NK-92 (cell line): Measurements from ENCODE around the gene ANGPTL1.

Experiments
- DNase-seq: peaks from one replicate; lab custom pipeline; 2025; ENCODE audit not compliant: unreplicated experiment; lab: John Stamatoyannopoulos, UW

Gene ANGPTL1, protein sequence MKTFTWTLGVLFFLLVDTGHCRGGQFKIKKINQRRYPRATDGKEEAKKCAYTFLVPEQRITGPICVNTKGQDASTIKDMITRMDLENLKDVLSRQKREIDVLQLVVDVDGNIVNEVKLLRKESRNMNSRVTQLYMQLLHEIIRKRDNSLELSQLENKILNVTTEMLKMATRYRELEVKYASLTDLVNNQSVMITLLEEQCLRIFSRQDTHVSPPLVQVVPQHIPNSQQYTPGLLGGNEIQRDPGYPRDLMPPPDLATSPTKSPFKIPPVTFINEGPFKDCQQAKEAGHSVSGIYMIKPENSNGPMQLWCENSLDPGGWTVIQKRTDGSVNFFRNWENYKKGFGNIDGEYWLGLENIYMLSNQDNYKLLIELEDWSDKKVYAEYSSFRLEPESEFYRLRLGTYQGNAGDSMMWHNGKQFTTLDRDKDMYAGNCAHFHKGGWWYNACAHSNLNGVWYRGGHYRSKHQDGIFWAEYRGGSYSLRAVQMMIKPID

DNA sequence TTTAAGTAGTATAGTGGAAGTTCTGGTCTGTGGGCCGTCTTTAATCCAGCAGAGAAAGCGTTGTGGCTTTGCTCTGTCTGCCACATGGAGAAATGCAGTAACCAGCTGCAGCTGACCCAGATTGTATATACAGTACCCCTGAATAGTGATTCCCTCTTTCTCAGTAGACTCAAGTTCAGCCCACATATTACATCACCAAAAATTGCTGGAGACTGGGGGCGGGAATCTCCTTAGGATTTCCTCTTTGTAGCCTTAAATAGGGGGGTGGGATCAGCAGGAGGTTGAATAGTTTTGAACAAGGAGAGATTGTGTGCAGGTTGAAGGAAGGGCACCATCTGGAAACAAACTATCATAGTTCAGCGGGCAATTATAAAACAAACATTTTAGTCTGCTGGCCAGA lies at the start of gene ANGPTL1:
ANGPTL1 (minus strand) TSS at position 134 of the 400 bp plus-strand sequence. CDS start 5,301 bp downstream, outside the sequence.
- DNase-seq: no peak

DNA sequence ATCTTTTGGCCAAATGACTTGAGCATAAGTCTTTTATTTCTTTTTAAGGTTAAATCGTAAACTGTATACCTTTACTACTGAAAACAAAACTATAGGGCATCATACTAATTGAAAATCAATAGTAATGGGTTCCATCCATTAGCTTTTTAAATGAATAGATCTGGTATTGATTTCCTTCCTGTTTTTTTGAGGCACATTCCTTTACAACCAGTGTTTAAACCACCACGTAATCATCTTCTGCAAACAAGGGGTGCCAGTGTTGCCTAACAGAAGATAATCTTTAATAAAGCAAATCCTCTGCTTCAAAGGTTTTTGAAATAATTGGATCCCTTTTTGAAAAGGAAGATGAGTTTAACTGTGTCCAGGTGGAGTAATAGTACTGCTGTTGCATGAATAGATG lies 48.7 kb upstream of the ANGPTL1 start:
- DNase-seq: no peak

DNA sequence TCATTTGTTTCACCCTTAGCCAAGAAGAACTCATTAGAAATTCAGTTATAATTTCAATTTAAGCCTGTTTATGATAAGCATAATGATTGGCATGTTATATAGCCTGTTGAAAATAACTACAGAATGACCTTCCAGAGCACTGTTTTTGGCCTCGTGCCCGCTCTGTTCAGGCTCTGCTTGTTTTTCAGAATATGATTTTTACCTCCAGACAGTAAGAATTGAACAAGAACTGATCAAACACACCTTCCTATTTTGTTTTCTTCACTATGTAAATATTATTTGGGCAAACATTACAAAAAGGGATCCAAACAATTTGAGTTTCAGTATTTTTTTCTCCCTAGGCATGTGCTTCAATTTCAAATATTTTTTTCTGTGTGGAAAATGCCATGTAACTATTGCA lies 48.1 kb upstream of the ANGPTL1 start:
- DNase-seq: no peak

DNA sequence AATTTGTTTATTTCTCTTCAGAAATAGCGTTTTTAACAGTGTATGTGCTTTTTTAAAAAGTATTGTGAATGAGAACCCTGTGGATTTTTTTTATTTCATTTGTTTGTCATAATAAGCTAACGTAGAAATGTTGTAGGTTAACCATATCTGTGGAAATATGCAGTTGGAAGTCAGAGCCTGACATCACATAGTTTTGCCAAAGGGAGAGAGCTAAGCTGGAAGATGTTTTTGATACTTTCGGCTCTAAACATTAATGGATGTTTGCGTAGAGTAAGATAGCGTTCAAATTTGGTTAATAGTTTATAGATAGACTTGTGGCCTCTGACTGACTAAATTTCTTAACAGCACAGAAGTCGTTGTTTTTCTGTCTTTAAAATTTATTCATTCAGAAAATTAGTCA lies 47.4 kb upstream of the ANGPTL1 start:
- no peak for DNase-seq

DNA sequence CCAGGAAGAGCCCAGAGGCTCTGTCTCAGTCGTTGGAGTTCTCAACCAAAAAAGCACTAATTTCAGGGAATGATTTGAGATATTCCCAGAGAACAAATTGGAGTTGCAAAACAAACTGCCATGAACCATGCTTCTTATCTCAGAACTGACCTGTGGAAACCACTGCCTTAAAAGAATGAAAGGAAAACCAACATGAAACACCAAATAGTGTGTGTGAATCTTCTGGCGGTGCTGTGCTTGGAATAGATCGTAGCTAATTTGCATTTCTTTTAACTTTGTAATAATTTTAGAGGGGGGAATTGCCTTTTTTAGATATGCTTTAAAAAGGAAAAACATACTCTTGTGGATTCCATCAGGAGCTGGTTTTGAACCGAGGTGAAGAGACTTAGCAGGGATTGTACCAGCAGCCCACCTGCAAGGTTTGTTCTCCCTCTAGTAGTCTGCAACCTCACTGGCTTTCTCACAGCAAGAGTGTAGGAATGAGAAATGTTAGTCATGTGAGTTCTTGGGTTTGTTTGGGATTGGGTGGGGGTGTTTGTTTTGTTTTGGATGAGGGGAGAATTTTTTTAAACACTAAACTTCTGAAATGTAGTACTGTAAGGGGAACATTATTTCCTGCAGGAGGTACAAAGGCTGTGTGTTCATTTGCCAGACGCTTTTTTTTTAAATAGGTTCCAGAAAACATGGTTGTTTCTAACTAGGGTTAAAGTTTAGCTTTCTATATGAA lies 45.7 kb upstream of the ANGPTL1 start:
- DNase-seq: no peak

DNA sequence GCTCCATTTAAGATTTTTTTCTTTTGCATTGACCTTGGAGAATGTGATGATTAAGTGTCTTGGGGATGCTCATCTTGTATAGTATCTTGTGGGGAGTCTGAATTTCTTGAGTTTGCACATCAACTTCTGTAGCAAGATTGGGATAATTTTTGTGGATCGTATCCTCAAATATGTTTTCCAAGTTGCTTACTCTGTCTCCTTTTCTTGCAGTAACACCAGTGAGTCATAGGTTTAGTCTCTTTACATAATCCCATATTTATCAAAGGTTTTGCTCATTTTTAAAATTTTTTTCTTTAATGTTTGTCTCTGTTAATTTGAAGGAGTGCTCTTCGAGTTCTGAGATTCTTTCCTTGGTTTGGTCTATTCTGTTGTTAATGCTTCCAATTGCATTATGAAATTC lies 41.7 kb upstream of the ANGPTL1 start:
- DNase-seq: no peak

DNA sequence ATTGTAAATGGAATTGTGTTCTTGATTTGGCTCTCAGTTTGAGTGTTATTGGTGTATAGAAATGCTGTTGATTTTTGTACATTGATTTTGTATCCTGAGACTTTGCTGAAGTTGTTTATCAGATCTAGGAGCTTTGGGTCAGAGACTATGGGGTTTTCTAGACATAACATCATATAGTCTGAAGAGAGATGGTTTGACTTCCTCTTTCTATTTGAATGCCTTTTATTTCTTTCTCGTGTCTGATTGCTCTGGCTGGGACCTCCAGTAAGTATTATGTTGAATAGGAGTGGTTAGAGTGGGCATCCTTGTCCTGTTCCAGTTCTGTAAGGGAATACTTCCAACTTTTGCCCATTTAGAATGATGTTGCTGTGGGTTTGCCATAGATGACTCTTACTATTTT lies 39.1 kb upstream of the ANGPTL1 start:
- no peak for DNase-seq

DNA sequence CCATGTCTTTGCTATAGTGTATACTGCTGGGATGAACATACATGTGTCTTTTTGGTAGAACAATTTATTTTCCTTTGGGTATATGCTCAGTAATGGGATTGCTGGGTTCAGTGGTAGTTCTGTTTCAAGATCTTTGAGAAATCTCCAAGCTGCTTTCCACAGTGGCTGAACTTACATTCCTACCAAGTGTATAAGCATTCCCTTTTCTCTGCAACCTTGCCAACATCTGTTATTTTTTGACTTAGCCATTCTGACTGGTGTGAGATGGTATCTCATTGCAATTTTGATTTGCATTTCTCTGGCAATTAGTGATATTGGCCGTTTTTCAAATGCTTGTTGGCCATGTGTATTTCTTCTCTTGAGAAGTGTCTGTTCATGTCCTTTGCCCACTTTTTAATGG lies 37.5 kb upstream of the ANGPTL1 start:
- DNase-seq: no peak

DNA sequence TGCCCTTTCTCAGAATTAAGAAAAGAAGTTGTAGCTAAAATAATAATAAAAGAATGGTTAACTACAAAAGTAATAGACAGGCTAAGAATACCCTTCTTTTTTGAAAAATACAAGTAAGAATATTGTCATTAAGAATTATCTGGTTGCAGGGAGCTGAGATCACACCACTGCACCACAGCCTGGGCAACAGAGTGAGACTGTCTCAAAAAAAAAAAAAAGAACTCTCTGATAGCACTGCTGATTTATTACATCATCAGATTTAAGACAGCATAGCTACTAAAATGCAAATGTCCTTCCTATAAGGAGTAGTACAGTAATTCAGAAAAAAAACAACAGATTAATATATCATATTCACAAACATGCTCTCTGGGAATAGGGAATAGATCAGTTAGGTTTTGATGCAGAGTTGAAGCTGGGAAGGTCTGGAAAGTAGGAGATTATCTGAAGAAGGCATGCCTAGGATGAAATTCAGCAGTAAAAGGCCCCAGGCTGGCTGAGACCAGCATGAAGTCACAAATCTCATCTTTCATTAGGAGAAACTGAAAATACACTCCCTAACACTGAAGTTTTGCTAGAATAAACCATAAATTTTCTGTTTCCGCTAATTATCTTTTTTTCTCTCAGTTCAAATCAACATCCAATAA lies 30.7 kb upstream of the ANGPTL1 start:
- no peak for DNase-seq

DNA sequence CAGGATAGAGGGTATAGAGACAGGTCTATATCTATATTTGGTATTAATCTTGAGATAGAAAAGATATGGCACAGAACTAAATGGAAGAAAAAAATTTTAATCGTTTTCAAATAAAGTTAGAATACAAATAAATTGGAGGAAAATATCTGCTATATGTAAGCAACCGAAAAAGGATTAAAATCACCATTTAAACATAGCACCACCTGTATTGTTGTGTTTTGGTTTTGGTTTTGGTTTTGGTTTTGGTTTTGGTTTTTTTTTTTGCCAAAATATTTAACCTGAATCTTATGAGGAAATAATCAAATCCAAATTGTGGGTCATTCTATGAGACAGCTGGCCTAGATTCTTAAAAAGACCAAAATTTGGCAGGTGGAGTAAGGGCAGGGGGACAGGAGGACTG lies 28.5 kb upstream of the ANGPTL1 start:
- no peak for DNase-seq

DNA sequence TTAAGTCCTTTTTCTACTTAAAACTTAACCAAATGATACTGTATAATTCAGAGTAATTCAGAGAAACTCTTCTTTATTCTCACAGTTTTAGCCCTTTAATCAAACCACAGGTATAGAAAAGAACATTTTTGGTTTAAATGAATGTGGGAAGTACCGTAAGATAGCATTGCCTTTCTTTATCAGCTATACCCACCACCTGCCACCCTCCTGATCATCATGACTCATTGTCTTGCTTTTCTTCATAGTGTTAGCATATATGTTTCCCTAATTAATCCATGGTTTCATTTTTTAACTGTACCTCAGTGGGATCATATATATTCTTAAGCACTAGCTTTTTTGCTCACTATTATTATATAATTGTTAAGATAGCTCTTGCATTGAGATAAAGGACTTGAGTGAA lies 27.5 kb upstream of the ANGPTL1 start:
- no peak for DNase-seq

DNA sequence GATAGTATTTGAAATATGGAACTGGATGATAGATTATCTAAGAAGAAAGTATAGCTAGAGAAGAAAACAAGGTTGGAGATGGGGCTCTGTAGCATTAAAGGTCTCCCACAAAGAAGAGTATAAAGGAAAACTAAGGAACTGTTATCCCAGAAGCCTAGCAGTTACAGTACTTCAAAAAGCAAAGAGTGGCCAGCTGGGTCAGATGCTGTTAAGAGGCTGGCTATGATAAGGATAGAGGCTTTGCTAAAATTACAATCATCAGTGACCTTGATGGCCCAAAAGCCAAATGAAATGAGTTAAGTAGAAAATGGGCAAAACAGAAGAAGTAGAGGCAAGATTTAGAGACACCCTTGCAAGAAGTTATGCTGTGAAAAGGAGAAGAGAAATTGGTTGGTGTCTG lies 25.1 kb upstream of the ANGPTL1 start:
- no peak for DNase-seq

DNA sequence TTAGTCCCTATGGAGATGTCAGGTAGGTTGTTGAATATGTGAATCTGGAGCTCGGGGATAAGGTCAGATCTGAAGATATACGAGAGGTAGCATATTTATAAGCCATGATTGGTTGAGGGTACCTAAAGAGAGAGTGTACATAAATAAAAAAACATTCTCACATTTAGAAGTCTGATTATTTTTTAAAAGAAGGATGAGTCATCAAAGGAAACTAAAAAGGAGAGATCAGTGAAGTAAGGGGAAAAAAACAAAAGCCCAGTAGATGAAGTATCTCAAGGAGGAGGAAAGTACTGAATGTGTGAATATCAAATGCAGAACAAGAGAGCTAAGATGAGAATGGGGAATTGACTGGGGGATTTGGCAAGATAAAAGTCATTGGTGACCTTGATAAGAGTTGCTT lies 15.7 kb upstream of the ANGPTL1 start:
- no peak for DNase-seq

DNA sequence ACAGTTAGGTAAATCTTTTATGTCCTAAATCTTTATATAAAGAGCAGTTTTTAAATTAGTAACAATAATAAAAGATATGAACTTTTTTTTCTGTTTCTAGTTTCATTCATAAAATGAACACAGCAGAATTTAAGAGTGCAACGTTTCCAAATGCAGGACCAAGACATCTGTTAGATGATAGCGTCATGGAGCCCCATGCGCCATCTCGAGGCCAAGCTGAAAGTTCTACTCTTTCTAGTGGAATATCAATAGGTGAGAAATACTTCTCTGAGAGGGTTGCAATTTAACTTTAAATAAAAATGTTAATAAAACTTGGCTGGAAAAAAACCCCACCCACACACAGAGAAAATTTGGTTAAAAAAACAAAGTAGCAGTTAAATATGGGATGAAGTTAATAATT lies 15.0 kb upstream of the ANGPTL1 start:
- DNase-seq: no peak

DNA sequence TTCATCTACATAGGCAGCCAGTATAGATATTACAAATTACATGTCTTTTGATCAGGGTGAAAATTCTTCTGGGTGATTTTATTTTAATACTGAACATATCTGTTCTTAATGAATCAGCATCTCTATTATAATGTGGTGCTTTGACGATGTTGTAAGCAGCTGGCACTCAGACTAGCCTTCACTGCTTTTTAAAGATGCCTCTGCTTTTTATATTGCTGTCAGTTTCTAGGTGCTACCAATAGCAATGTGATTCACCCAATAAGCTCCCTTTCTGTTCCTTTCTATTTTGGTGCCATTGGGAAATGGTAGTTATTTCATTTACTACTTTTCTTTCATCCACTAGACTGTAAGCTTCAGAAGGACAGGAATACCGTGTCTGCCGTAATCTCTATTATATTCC lies 11.1 kb upstream of the ANGPTL1 start:
- no peak for DNase-seq

DNA sequence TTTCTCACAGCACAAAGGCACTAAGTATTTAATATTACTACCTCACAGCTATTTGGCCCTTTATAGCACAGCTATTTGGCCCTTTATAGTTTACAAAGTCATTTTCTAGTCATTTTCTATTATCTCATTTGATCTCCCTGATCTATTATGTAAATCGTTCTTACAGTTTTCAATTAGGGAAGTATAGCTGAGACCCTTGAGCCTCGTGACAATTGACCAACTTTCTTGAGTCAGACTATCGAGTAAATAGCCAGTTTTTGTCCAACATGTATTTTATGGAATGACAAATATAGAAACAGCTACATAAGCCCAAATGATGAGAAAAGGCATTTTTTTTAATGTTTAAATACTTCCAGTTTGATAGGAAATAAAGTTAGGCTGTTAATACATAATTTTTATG lies 7.0 kb upstream of the ANGPTL1 start:
- DNase-seq: no peak

DNA sequence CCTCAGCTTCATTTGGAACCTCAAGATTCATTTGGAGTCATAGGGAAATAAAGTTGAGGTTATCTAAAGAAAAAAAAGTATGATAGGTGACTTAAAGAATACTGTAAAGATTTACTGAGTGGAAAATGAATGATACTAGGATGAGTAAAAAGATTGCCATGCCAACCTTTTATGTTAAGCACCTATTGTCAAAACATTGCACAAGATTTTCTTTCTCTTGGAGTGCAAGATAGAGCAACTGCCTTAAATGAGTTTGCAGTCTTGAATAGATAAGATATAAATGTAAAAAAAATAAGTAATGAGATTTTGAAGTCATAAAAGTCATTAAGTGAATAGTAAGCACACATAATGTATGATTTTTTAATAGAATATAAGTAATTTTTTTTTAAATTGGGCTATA lies 5.1 kb upstream of the ANGPTL1 start:
- DNase-seq: no peak

DNA sequence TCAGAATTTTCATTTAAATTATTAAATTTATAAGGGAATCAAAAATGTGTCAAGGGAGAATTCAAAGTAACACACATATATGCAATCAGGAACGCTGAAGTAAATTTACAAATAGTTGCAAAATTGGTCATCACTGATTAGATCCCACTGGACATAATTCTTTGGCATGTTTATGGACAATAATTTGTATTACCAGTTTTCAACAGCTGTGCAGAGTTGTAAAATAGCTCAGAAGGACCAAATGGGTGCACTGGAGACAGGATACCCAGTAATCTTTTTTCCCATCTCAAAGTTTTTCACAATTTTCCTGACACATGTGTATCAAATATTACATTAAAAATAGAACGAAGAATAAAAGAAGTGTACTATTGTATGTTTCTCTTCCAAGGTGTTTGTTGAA lies 4.1 kb upstream of the ANGPTL1 start:
- no peak for DNase-seq

DNA sequence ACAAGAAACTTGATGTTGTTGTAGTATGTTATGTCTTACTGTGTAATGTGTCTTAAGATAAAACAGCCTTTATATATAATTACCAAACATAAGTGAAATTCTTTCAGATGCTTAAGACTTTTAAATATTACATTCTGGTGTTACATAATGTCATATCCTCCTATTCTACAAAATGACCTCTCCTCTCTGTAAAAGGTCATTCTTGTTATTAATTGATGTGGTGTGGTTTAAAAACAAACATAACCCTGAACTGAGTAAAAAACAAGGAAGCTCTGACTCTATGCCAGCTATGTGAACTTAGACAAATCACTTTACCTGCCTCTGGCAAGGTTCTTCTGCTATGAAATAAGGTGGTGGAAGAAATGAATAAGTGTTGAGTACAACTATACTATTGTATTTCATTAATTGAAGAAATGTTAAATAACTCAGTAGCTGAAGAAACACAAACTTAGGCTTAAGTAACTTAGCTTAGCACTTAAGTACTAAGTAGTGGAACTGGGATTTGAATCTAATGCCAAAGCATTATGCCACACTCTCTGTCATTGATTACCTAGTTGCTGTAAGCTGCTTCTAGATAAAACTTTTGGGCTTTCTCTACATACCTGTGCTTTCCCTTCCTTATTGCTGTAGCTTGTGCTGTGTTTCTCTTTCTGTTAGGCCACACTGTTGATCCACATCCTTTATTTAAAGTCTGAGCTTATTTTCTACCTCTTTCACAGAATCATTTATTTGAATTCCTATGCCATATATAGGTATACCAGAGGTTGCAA lies 859 bp upstream of the ANGPTL1 start:
- no peak for DNase-seq

DNA sequence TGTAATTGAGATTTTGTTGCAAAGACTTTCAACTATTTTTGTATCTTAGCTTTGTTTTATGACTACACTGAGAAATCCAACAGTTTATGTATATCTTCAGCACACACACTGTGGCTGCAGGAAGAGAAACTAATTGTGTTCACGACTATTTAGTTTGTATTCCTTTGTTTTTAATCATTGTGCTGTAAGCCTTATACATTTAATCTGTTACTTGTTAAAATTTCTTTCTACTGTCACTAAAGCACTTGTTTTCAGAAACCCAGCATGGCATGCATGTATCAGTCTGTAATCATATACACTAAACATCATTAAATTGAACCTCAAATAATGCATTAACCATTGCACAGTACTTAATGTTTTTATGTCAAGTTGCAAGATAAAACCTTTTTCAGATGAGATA lies 656 bp downstream of the ANGPTL1 start:
- DNase-seq: no peak

DNA sequence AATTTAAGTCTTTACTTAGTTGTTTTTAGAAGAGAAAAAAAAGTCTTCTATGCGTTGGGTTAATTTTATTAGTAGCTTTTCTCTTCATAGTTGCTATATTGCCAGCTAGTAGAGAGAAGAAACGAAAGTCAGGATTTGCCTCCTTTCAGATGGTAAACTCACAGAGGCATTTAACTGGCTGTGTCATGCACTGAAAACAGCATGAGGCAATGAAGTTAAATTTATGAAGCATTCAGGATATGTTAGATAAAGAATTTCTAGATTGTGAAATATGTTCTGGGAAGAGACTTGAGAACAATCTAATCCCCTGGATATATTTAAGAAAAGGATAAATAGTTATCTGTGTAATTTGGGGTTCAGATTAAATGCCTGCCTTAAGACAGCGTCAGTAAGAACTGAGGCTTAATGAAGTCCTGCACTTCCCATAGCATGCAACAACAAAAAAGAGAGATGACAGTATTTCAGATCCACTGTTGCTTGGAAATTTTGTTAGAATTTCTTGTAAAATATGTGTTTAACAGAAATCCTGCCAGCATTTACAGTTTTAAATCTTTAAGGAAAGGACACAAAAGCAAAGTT lies 1.7 kb downstream of the ANGPTL1 start:
- no peak for DNase-seq
